HG02759 (cell line): ENCODE data around the gene CADM2.

ENCODE experiments used
- ATAC-seq: cut with Tn5 transposase; IDR thresholded peaks from one replicate; pipeline ENCODE4 v1.9.1; 2021; ENCODE audit warnings: mild to moderate bottlenecking, moderate library complexity; ENCODE audit not compliant: unreplicated experiment

CADM2 gene

DNA sequence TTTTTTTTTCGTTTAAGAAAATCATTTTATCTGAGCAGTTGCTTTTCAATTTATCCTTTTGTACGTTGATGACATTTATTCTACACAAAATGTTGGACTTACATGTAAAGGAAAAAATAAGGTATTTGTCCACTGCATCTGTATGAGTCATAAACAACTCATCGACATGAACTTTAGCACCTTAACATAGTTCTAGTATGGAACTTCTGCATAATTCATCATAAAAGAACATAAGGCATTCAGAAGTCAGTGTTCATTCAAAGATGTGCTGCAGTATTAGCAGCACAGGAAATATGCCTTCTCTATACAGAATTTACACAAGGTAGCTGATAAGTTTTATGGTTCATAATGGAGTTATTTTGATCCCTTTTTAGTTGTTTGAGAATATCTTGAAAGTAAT lies 801.6 kb downstream of the CADM2 start:
- ATAC-seq, result no peak

DNA sequence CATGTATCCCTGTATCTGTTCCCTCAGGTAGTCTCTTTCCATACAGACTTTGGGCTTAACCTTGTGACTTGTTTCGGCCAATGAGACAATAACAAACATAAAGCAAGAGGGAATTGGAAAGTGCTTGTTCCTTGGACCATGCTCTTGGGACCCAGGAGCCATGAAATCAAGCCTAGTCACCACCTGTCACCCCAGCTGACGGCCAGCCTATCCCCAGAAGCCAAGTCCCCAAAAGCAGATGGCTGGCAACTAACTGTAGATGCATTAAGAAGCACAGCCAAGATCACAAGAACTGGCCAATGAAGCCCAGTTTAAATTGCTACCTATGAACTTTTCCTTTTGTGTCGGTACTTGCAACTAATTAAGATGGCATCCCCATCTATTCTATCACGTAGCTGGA lies 822.0 kb downstream of the CADM2 start:
- no peak for ATAC-seq

DNA sequence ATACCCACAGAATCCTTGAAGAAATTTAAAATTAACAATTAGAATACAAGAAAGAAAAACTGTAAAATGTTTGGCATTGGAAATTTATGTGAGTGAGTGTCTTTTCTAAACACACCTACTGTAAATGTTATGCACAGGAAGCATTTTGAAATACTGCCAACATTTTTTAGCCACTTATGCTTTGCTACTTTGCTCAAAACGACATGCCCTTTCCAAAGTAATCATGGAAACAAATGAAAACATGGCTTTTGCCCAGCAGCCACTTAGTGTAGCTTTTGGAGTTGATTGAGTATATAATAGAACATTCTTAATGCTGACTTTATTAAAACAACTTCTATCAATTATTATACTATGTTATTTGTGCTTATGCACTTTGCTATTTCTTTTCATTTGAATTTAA lies 823.0 kb downstream of the CADM2 start:
- no peak for ATAC-seq

DNA sequence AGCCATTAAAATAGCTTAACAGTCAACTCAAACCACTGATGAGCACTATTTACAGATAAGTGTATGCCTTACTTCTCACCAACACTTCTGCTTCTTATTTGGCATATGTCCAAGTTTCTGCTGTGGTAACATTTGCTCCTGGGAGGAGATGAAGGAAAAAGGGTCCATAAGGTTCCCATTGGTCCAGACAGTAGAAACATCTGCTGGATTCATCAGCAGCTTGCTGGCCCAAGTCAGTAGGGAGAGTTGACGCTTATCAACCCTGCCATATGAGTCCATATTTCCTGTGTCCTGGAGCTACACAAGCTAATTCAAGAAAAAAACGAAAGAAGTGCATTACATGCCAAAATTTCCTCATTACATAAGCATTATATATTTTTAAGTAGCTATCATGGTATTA lies 824.5 kb downstream of the CADM2 start:
- ATAC-seq, result no peak

DNA sequence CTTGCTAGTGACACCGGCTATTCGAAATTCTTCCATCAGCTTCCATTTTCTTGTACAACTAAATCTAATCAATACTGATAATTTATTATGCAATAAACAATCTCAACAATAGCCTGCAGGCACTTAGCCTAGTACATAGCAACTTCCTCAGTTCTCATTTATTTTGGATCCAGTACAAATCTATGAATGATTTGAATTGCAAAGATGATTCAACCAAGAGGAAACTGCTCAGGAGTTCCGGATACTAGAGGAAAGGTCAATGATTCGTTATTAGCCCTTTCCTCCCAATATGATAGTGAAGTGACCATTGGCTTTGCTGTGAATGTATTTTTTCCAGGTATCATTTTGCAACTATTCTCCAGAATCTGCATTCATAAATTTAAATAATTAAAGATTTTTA lies 827.0 kb downstream of the CADM2 start:
- ATAC-seq, result no peak

DNA sequence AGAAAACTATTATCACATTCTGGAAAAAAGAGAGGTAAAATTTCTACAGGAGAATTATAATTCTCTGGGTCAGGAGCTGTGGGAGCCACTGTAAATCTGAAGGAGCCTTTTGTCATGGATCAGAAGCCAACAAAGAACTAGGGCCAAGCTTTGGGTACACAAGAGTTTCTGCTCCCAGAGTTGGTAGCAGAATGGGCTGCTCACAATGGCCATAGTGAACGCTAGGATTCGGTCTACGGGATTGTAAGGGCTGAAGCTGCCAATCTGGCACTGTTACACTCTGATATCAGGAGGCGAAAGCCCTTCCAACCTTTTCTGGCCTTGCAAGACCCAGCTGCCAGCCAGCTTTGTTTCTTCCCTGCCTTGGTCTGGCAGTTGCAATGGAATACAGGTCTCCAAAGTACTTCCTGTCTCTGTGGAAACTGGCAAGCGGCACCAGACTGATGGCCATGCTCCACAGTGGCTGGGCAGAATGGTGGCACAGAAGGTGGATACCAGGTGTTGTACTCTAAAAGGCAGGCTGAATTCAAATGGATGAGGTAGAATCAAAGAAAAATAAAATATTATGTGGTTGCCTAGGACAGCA lies 831.7 kb downstream of the CADM2 start:
- no peak for ATAC-seq

DNA sequence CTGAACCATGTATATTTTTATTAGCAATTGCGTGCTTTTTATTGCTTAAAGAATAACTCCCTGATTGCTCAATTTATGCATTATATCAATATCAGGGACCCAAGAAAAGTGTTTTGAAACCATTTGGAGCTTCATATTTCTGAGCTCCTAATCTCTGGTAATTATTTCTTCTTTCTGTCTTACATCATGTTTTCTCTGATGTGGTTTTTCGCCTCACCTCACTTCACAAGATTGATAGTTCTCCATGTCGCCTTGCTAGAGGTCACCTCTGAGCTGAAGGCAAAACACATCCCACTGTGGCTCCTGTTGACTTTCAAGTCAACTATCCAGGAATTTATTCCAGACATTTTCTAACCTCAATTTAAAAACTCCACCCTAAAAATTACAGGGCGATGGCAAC lies 837.4 kb downstream of the CADM2 start:
- ATAC-seq, result no peak

DNA sequence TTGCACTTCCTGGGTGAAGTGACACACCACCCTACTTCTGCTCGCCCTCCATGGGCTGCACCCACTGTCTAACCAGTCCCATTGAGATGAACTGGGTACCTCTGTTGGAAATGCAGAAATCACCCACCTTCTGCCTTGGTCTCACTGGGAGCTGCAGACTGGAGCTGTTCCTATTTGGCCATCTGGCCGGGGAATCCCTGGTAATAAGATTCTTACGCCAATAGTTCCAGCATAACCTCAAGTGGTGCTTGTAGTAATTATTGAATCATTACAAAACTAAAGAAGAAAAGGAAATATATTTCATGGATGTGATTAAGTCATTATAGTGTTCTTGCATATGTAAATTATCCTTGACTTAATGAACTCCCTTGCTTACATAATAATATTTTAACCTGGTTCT lies 841.9 kb downstream of the CADM2 start:
- no peak for ATAC-seq

DNA sequence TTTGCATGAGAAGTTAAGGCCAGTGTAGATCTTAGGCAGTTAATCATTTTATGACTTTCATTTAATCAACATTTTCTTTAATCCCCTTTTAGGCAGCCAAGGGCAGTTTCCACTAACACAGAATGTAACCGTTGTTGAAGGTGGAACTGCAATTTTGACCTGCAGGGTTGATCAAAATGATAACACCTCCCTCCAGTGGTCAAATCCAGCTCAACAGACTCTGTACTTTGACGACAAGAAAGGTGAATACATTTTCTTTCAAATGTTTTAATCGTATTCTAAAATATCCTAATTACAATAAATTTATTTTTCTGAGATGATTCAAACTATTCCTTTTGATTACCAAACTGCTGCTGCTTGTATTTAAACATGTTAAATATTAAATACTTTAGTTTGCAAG lies 843.2 kb downstream of the CADM2 start:
- no peak for ATAC-seq

DNA sequence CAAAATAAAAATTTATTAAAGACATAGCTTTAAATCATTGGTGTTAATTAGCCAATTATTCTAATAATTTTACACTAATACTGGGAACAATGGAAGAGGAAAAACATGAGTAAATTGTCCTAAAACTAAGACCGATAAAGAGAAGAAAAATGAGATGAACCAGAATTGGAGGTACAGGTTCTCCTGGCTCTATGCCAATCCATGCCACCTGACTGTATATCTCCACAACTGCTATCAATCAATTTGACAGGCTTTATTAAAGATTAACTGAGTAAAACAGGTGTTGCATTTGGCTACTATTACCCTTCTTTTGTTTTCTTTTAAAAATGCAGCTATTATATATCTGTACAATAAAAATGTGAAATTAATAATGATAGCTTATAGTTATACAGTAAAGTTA lies 850.0 kb downstream of the CADM2 start:
- ATAC-seq, result no peak

DNA sequence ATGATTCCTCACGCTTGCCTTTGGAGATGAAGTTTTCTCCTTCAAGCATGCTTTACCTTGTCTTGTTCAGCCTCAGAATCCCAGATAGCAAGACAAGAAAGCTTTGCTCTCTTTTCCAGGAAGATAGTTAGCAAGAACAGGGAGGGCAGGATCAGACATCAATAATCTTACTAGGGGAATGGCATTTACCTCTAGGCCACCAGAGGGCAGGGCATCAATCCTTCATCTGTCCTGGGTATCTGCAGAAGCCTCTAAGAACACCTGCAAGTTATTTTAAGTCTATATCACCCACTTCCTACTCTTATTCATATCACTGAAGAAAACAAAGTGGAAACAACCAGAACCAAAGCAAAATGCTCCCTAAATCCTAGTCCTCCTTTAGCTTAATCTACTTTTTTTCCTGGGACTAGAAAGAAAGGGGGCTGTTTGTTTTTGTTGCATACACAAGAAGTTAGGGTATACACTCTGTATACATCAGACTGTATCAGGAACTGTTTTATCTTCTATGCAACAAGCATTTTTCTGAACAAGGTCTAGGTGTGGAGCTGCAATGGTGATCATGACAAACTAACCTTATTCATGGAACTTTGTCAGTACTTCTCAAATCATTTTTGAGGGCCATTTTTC lies 862.5 kb downstream of the CADM2 start:
- peak; percentile 75 for ATAC-seq

DNA sequence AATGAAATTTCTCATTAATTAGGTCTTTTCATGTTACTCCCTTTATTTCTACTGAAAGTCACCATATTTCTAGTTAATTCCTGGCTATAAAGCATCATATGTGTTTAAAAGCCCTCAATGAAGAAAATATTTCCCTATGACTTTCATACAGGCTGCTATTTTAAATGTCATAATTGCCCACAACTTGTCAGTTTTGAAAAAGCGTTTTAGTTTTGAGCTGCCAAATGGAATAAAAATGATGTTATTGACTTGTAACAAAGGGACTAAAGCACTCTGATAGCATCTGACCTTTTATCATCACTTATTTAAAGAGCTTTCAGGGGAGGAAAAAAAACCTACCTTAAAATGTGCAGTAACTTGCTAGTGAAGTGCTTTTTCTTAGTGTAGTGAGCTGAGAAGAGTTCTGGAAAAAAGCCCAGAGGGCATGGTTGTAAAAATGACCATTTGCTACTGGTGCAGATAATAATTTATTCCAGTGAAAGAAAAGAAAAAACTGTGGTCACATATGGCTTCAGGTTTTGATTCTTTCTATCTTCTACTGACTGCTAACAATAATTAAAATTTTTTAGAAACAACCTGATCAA lies 877.2 kb downstream of the CADM2 start:
- ATAC-seq, result no peak

DNA sequence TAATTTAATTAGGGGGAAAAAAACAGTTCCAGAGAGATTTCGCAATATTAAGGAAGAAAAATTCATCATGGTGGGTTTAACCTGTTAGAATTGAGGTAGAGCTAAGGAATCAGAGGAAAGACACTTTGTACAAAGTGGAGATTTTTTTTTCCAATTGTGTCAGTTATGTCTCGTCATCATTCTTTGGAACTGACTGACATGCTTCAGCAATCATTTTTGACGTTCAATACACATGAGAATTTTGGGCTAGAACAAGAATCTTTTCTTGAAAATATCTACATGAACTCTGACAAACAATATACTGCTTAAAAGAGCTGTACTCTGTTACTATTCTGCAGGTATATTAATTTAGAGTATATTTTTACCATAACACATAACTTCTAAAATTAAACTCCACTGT lies 878.6 kb downstream of the CADM2 start:
- no peak for ATAC-seq

DNA sequence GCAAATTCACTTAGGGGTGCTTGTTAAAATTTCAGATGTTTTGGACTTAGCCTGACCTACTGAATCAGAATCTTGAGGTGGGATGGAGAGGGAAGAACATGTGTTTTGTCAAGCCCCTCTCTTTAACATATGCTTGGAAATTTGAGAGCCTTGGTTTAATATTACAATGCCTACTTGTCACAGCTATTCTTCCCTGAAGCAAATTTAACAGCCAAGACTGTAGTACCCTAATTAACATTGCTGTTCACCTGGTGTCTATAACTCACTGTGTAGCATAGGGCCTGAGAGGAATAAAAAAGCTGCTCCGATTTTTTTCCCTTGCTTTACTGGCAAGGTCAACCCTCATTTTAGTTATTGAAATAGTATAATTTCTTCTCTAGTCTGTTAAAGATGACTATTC lies 880.1 kb downstream of the CADM2 start:
- no peak for ATAC-seq

DNA sequence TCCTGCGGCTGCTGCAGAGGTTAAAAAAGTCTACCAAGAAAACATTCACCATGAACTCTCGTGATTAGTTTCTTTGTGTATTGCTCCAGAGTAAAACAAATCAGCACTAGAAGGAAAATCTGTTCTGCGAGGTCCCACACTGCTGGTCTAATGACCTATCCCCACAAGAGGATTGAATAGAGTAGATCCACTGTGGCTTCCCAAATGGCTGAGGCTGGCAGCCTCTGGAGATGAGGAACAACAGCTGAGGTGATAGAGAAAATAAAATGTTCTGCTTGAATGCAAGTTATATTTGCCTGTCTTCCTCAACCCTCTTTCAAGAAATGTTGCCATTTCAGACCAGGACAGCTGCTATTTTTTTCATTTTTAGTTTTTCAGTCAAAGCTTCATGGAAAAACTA lies 883.3 kb downstream of the CADM2 start:
- no peak for ATAC-seq

DNA sequence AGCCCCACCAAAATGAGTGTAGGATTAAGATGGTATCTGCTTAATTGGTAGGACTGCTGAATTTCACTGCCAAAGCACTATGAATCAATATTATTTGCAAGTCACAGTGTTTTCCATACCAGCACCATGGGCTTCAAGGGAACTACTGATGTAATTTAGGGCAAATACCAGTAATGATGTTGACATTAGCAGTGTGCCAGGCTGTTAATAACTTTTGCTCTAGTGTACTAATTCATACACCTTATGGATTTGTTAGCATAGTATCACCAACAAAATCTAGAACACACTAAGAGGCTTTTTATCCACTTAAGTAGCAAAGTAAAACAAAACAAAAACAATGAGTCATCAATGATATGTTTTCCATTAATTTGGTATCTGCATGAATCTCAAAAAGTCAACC lies 888.2 kb downstream of the CADM2 start:
- ATAC-seq, result no peak

DNA sequence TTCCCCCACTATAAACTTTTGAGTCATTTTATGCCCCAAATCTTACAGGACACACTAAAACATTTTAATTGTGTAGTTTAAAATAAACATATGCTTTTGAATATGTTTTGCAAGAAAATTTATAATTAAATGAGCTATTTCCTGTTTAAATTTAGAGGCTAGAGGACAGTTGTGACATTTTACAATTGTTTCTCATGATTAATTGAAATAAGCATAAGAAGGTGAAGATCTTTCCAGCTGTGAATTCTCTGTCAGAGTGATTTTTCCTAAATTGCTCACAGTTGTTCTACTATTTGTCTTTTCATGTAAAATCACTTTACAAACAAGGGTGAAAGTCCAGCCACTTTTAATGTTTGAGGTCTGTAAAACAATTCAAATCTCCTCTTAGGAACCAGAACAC lies 892.3 kb downstream of the CADM2 start:
- ATAC-seq, result no peak

DNA sequence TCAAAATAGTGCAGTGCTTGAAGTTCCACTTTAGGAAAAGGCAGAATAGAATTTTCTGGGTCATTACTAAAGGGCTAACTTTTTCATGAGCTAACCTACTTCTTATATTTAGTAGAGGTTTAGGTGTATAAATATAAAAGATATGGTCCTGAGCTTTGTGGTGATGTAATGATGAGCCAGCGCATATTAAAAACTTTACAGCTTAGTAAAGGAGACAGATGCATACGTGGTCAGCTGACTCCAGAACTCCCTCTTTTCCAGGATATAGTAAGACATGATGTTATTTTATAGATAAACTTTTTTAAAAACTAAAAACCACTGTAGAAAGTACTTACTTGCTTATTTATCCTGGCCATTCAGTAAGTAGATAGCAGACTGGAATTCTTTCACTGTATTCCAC lies 895.0 kb downstream of the CADM2 start:
- no peak for ATAC-seq

DNA sequence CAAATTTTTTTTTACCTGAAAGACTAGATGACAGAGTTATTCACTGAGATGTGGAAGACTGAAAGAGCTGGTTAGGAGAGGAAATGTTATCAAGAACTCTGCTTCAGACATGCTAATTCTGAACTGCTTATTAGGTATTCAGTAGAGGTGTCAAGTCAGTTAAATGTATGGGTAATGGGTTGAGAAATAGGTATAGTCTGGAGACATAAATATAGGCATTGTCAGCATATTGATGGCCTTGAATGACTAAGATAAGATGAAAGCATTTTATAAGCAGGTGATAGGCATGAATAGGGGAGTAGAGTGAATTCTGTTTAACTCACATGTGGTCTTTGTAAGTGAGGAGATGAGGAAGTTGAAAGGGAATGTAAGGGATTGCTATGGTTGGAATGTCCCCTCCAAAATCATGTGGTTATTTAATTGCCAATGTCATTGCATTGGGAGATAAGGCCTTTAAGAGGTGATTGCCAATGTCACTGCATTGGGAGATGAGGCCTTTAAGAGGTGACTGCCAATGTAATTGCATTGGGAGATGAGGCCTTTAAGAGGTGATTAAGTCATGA lies 904.2 kb downstream of the CADM2 start:
- ATAC-seq, result no peak

DNA sequence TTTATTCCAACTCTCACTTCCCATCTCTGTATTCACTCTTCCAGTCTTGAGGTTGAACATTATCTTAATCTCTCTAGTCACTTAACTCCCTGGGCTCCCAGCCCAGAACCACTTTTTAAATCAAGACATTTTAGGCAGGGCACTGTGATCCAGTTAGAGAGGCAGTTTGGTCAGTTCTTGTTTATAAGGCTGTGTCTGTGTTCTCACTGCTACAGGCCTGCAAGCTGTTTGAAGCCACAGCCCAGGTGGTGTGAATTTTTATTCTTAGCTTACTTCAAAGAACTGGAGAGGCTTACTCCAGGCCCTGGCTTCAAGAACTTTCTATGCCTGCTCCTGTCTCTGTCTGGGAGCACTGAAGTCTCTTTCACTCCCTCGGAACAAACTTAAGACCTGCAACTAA lies 906.1 kb downstream of the CADM2 start:
- no peak for ATAC-seq

DNA sequence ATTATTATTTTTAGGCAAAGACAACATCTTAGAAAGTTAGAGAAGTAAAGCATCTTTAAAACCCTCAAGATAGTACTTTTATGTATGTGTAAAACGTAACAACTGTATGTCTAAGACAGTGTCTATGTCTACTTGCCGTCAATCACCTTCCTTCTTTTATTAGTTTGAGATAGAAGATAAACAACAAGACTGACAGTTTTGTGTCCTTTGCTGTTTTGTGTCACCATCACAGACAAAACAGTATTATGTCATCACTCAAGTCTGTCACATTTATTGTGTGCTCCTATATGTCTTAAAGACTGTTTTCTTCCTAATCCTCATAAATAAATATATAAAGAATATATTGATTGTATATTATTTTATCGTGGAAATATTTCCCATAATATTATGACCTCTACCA lies 908.3 kb downstream of the CADM2 start:
- no peak for ATAC-seq

DNA sequence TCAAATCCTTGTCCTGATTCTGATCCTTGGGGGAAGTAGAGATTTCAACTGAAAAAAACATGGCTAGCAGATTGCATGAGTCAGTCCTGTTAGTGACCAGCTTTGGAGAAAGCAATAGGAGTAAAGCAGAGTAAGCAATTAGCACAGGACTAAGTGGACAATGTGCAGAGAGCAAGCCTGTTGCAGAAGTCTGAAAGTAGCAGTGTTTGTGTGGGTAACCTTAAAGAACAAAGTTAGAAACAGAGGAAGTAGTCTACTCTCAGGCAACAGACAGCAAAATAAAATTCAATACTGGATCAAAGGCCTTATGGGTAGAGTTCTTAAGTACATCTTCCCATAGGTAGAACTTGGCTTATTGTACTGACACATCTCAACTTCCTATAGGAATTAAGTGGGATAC lies 916.8 kb downstream of the CADM2 start:
- ATAC-seq, result no peak

DNA sequence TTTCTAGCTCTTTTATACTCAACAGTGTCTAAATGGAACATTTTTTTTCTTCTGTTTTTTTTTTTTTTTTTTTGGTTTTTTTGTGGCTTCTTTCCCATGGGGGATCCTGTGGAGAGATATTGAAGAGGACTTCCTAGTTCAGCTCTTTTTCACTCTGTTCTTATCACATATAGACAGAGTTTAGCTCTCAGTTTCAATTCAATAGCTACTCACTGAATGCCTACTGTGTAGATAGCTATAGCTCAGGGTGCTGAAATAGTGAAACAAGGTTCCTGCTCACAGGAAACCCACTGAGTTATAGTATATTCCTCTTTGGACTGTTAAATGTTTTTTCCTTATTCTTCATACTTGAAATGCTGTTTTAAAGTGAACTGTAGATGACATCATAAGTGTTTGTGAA lies 918.8 kb downstream of the CADM2 start:
- ATAC-seq, result no peak
